ENCODE measurements around the gene NEK4.

DNA sequence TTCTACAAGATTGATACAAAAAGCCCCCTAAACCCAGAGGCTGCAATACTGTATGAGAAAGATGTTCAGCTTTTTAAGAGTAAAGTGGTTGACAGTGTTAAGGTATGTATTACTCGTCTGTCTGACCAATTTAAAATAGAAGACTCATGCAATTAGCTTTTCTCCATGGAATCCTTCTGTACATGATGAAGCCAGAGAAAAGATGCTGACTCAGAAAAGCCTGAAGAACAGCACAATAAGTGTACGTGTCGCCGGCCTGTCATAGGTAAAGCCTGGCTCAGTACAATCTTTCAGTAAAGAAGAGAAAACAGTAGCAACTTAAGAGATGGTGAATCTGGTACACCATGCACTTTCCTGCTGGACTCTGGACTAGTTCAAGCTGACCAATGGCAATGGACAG, 16.4 kb downstream of the NEK4 start:
- TF ChIP-seq, protein P1, sequence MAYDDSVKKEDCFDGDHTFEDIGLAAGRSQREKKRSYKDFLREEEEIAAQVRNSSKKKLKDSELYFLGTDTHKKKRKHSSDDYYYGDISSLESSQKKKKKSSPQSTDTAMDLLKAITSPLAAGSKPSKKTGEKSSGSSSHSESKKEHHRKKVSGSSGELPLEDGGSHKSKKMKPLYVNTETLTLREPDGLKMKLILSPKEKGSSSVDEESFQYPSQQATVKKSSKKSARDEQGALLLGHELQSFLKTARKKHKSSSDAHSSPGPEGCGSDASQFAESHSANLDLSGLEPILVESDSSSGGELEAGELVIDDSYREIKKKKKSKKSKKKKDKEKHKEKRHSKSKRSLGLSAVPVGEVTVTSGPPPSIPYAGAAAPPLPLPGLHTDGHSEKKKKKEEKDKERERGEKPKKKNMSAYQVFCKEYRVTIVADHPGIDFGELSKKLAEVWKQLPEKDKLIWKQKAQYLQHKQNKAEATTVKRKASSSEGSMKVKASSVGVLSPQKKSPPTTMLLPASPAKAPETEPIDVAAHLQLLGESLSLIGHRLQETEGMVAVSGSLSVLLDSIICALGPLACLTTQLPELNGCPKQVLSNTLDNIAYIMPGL (CRISPR knock-in tag; IDR thresholded peaks at IDR 0.05; ENCODE audit: borderline replicate concordance in 1 of 2, low read depth in 1 of 2), result no peak
- TF ChIP-seq, protein P2, sequence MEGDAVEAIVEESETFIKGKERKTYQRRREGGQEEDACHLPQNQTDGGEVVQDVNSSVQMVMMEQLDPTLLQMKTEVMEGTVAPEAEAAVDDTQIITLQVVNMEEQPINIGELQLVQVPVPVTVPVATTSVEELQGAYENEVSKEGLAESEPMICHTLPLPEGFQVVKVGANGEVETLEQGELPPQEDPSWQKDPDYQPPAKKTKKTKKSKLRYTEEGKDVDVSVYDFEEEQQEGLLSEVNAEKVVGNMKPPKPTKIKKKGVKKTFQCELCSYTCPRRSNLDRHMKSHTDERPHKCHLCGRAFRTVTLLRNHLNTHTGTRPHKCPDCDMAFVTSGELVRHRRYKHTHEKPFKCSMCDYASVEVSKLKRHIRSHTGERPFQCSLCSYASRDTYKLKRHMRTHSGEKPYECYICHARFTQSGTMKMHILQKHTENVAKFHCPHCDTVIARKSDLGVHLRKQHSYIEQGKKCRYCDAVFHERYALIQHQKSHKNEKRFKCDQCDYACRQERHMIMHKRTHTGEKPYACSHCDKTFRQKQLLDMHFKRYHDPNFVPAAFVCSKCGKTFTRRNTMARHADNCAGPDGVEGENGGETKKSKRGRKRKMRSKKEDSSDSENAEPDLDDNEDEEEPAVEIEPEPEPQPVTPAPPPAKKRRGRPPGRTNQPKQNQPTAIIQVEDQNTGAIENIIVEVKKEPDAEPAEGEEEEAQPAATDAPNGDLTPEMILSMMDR (CRISPR knock-in tag; IDR thresholded peaks at IDR 0.05), result no peak
- TF ChIP-seq HOXD1 (CRISPR knock-in tag; IDR thresholded peaks at IDR 0.05), result no peak
- TF ChIP-seq NONO (IDR thresholded peaks at IDR 0.05), result no peak
- no peak for TF ChIP-seq NONO (CRISPR knock-in tag; conservative IDR thresholded peaks at IDR 0.05)
- TF ChIP-seq POLR2A (IDR thresholded peaks at IDR 0.05; ENCODE audit: insufficient read depth in 1 of 2, low read depth in 2 of 2, low read length in 2 of 2), result no peak
- TF ChIP-seq, protein P3, sequence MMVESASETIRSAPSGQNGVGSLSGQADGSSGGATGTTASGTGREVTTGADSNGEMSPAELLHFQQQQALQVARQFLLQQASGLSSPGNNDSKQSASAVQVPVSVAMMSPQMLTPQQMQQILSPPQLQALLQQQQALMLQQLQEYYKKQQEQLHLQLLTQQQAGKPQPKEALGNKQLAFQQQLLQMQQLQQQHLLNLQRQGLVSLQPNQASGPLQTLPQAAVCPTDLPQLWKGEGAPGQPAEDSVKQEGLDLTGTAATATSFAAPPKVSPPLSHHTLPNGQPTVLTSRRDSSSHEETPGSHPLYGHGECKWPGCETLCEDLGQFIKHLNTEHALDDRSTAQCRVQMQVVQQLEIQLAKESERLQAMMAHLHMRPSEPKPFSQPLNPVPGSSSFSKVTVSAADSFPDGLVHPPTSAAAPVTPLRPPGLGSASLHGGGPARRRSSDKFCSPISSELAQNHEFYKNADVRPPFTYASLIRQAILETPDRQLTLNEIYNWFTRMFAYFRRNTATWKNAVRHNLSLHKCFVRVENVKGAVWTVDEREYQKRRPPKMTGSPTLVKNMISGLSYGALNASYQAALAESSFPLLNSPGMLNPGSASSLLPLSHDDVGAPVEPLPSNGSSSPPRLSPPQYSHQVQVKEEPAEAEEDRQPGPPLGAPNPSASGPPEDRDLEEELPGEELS (CRISPR knock-in tag; IDR thresholded peaks at IDR 0.05), result no peak
- no peak for TF ChIP-seq TEAD3 (CRISPR knock-in tag; optimal IDR thresholded peaks at IDR 0.05; ENCODE audit: borderline replicate concordance)
- no peak for TF ChIP-seq MAFG (CRISPR knock-in tag; IDR thresholded peaks at IDR 0.05)
- no peak for TF ChIP-seq RBFOX2 (IDR thresholded peaks at IDR 0.05; ENCODE audit: low read depth, low read length)

Data from HepG2 (cell line).